GM12874 (cell line): Measurements from ENCODE around the gene TMPRSS2.

ENCODE experiments used
- TF ChIP-seq, protein P1 (sequence below): IDR thresholded peaks from 2 replicates; pipeline ENCODE4 v1.5.1; 2011; ENCODE audit warnings: low read depth, mild to moderate bottlenecking, control low read depth, low read length, moderate library complexity; ENCODE audit not compliant: insufficient read depth

Gene TMPRSS2

DNA sequence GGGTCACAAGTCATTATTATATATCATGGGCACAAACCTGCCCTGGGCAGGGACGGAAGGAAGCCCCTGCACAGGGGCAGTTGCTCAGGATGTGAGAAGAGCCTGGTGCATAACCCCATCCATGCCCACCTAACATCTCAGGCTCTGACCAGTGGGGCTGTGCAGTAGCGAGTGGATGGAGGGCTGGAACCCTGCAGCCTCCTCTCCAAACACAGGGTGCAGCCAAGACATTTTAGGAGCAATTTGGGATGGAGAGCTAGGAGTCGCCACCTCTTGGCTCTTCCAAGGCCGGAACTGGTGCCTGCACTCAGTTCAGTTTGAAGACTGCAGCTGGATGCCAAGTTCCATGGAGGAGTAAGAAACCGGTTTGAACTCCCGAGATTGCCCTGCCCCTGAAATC, 79.1 kb downstream of the TMPRSS2 start:
- TF ChIP-seq, protein P1, sequence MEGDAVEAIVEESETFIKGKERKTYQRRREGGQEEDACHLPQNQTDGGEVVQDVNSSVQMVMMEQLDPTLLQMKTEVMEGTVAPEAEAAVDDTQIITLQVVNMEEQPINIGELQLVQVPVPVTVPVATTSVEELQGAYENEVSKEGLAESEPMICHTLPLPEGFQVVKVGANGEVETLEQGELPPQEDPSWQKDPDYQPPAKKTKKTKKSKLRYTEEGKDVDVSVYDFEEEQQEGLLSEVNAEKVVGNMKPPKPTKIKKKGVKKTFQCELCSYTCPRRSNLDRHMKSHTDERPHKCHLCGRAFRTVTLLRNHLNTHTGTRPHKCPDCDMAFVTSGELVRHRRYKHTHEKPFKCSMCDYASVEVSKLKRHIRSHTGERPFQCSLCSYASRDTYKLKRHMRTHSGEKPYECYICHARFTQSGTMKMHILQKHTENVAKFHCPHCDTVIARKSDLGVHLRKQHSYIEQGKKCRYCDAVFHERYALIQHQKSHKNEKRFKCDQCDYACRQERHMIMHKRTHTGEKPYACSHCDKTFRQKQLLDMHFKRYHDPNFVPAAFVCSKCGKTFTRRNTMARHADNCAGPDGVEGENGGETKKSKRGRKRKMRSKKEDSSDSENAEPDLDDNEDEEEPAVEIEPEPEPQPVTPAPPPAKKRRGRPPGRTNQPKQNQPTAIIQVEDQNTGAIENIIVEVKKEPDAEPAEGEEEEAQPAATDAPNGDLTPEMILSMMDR, result no peak

DNA sequence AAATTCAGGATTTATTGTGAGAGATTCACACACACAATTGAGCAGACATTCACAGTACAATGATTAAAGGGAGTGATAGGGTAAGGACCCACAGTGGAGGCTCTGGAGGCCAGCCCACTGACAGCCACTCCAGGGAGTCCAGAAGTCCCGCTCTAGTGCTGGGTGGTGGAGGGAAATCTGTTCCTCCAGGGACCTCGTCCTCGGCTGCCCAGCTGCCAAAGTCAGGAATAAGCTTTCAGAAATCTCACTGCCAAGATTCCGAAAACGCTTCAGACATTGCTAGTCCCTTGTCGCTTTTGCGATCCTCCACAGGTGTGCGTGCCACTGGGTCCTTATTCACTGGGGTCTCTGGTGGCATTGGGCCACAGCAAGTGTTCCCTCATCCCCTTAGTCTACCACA, 79.6 kb downstream of the TMPRSS2 start:
- TF ChIP-seq, protein P1, result no peak

DNA sequence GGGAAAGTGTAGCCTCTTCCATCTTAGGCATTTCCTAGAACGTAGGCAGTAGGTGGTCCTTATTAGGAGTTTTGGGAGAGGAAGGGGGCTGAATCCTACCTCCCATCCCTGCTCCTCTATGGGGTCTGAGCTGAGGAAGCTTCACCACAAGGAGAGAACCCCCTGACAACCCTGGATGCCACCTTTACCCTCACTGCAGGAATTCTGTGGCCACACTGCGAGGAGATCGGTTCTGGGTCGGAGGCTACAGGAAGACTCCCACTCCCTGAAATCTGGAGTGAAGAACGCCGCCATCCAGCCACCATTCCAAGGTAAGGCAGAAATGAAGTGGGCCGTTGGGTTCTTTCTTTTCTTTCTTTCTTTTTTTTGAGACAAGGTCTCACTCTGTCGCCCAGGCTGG, 80.4 kb downstream of the TMPRSS2 start:
- TF ChIP-seq, protein P1, result no peak

DNA sequence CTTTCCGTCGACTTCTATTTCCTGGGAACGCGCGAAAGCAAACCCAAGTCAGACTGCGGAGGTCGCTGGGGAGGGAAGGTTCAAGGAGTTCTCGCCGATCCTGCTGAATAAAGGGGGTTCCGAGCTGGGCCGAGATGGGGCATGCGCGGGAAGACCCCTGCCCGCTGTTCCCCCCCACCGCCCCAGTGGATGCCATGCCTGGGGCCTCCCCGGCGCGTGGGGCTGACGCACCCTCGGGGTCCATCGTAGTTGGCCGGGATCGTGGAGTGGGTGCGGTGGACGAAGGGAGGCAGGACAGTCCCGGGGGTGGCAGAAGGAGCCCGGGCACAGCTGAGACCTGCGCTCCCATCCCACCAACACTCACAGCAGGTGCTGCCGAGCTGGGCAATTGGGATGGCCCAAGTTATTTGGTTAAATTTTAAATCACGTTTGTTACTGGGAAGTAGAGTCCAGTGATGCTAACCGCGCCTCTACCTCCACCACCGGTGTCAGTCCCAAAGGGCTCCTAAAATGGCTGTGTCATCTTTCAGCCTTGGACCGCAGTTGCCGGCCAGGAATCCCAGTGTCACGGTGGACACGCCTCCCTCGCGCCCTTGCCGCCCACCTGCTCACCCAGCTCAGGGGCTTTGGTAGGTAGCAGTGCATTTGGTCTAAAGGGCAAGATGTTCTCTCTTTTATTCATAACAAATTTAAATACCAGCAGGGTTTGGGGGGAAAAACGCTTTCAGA, 81.1 kb downstream of the TMPRSS2 start:
- TF ChIP-seq, protein P1, result no peak

DNA sequence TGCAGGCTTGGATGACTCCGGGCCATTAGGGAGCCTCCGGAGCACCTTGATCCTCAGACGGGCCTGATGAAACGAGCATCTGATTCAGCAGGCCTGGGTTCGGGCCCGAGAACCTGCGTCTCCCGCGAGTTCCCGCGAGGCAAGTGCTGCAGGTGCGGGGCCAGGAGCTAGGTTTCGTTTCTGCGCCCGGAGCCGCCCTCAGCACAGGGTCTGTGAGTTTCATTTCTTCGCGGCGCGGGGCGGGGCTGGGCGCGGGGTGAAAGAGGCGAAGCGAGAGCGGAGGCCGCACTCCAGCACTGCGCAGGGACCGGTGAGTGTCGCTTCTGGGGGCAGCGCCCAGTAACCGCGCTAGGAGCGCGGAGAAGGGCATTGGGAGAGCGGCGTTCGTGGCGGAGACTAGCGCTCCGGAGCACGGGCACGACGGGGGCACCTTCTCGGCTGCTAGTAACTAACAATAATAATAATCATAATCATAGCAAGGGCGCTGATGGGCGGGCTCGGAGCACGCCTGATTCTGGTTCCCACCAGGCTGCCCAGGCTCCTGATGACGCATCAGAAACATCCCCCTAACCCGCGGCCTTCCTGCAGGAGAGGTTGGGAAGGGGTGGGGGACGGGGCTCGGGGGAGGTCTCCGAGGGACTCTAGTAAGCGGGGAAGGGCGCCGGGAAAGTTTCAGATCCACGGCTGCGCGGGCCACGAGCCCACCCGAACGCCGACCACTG, 81.8 kb downstream of the TMPRSS2 start, which contains the start of gene MX1:
Gene MX1, plus strand, starts transcription at position 286 of the 722 bp plus-strand sequence. CDS start 5,832 bp downstream, outside the sequence.
- TF ChIP-seq, protein P1, result no peak

DNA sequence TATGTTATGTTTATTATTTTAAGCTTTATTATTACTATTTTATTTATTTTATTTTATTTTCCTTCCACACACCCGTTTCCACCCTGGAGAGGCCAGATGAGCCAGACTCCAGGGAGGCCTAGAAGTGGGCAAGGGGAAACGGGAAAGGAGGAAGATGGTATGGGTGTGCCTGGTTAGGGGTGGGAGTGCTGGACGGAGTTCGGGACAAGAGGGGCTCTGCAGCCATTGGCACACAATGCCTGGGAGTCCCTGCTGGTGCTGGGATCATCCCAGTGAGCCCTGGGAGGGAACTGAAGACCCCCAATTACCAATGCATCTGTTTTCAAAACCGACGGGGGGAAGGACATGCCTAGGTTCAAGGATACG, 82.4 kb downstream of the TMPRSS2 start:
- TF ChIP-seq, protein P1, result no peak

DNA sequence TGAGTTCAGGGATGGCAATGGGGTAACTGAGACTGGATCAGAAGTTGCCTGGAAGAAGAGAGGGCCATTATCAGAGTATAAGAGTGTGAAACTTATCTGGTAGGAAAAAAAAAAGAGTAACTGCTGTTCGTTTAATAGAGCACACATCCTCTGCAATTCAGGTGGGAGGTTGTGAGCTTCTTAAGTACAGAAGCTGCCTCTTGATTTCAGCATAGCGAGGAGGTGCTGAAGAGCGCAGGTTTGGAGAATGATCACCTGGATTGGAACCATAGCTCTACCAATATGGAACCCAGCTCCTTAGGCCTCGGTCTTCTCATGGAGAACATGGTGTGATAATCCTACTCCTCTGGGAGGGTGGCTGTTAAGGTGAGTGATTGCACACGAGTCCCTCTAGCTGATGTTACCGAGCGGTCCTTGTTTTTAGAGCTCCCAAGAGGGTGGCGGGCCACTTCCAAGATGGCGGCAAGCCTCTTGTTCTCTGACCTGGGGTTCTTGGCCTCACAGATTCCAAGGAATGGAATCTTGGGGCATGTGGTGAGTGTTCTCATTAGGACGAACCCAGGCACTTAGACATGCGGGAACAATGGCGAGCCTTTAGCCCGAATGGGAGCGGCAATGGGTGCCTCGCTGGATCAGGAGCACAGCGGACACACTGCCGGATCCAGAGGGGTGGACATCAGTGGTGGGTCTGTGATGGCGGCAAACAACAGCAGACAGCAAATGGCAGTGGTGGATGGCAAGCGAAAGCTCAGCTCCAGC, 85.2 kb downstream of the TMPRSS2 start:
- TF ChIP-seq, protein P1, result no peak
